Tibial nerve (tissue), 4 donors: Measurements from ENCODE around the gene RAD50. TPM values are rescaled to one million over a fixed set of nuclear protein-coding genes. Genes with fewer than 3 reads are reported as not detected.

ENCODE experiments used
- DNase-seq, 2 donors: peaks; one replicate each; pipeline ENCODE4 v3.0.0-alpha.2; 2019; ENCODE audit warnings: low spot score in 2 of 2
- H3K27ac ChIP-seq, 4 donors: fragments of 200-600 bp; sonication (generic) in 3 of 4; one replicate each; pipeline ENCODE4 v1.5.1; 2017 to 2019; ENCODE audit warnings: mild to moderate bottlenecking in 1 of 4
- H3K27me3 ChIP-seq, 2 donors: fragments of 200-600 bp; sonication (generic) in 1 of 2; one replicate each; pipeline versions ENCODE4 v1.5.1 to v1.6.0; 2017 to 2019
- H3K36me3 ChIP-seq, 3 donors: fragments of 200-600 bp; sonication (generic); one replicate each; pipeline ENCODE4 v1.5.1; 2018 to 2019
- H3K4me1 ChIP-seq, 4 donors: fragments of 200-600 bp; sonication (generic) in 3 of 4; one replicate each; pipeline ENCODE4 v1.5.1; 2017 to 2019
- H3K4me3 ChIP-seq, 4 donors: fragments of 200-600 bp; sonication (generic) in 3 of 4; one replicate each; pipeline ENCODE4 v1.5.1; 2017 to 2019; ENCODE audit warnings: mild to moderate bottlenecking in 1 of 4, moderate library complexity in 1 of 4
- H3K9me3 ChIP-seq, 4 donors: fragments of 200-600 bp; sonication (generic) in 3 of 4; one replicate each; pipeline ENCODE4 v1.5.1; 2017 to 2019
- CTCF ChIP-seq, 5 experiments: fragments of 200-600 bp in 3 of 5; fragments of 450-650 bp in 2 of 5; sonication (generic) in 3 of 5; IDR thresholded peaks; one replicate each; pipeline ENCODE4 v1.5.1; 2016 to 2019; ENCODE audit warnings: antibody characterized with exemption in 5 of 5, mild to moderate bottlenecking in 3 of 5, moderate library complexity in 2 of 5
- EP300 ChIP-seq, 2 donors: sonication (generic); formaldehyde crosslinking; IDR thresholded peaks; one replicate each; pipeline ENCODE4 v1.6.1; 2017; ENCODE audit warnings: antibody characterized with exemption in 2 of 2, mild to moderate bottlenecking in 1 of 2
- POLR2A ChIP-seq, 2 donors: fragments of 450-650 bp; IDR thresholded peaks; one replicate each; pipeline ENCODE4 v1.6.1; 2017; ENCODE audit warnings: antibody characterized with exemption in 2 of 2, mild to moderate bottlenecking in 2 of 2, moderate library complexity in 2 of 2
- WGBS, 2 donors: methylation state at CpG; one replicate each; pipeline ENCODE4 v1.1.5; 2018; 5-methylcytosine and 5-hydroxymethylcytosine counted together
- total RNA-seq, 4 donors: library from RNA; depleted of rRNA; stranded (reverse); fragments of >200 nt; gene quantifications; one replicate each; pipeline ENCODE4 v1.1.0, GENCODE V29; 2016

The RAD50 gene
- total RNA-seq, 4 donors from 2014 or later, result 36.5 to 40.5 (median 39.2) TPM

GRCh38 chr5:132658381-132659302, 101.9 kb downstream of the RAD50 start:
- 90 to 92% methylated on average over 8 to 9 of the region's 9 CpGs for WGBS, 2 donors
- Histone ChIP-seq H3K9me3 (no peaks in the 10 kb centered on the region), H3K4me3 (no peak overlapping the region), H3K4me1 (peaks cover 0 to 28% (median 14%) of the 10 kb centered on the region in 4 donors), H3K27me3 (peaks cover 0 to 32% of the 10 kb centered on the region in 2 donors), H3K36me3 (no peaks in the 10 kb centered on the region), H3K27ac (no peak overlapping the region)
- TF ChIP-seq POLR2A (IDR thresholded peaks at IDR 0.05), result no peak
- TF ChIP-seq CTCF (IDR thresholded peaks at IDR 0.05), result no peak
- TF ChIP-seq EP300 (IDR thresholded peaks at IDR 0.05), result no peak
- no peak for DNase-seq

DNA sequence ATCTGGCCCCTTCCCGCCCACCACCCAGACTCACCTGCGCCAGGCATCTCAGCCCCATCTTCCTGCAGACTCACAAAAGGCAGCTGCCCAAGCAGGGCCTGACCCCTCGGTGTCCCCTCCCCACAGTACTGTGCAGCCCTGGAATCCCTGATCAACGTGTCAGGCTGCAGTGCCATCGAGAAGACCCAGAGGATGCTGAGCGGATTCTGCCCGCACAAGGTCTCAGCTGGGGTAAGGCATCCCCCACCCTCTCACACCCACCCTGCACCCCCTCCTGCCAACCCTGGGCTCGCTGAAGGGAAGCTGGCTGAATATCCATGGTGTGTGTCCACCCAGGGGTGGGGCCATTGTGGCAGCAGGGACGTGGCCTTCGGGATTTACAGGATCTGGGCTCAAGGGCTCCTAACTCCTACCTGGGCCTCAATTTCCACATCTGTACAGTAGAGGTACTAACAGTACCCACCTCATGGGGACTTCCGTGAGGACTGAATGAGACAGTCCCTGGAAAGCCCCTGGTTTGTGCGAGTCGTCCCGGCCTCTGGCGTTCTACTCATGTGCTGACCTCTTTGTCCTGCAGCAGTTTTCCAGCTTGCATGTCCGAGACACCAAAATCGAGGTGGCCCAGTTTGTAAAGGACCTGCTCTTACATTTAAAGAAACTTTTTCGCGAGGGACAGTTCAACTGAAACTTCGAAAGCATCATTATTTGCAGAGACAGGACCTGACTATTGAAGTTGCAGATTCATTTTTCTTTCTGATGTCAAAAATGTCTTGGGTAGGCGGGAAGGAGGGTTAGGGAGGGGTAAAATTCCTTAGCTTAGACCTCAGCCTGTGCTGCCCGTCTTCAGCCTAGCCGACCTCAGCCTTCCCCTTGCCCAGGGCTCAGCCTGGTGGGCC, 103.1 kb downstream of the RAD50 start:
- 89 to 93% methylated on average over 19 to 21 of the region's 23 CpGs for WGBS, 2 donors
- Histone ChIP-seq H3K9me3 (no peaks in the 10 kb centered on the region), H3K27ac (no peak overlapping the region), H3K36me3 (no peaks in the 10 kb centered on the region), H3K27me3 (peaks cover 0 to 21% of the 10 kb centered on the region in 2 donors), H3K4me1 (peaks cover 0 to 40% (median 19%) of the 10 kb centered on the region in 4 donors), H3K4me3 (no peak overlapping the region)
- no peak for DNase-seq
- no peak for TF ChIP-seq CTCF (IDR thresholded peaks at IDR 0.05)
- no peak for TF ChIP-seq EP300 (IDR thresholded peaks at IDR 0.05)
- no peak for TF ChIP-seq POLR2A (IDR thresholded peaks at IDR 0.05)

DNA sequence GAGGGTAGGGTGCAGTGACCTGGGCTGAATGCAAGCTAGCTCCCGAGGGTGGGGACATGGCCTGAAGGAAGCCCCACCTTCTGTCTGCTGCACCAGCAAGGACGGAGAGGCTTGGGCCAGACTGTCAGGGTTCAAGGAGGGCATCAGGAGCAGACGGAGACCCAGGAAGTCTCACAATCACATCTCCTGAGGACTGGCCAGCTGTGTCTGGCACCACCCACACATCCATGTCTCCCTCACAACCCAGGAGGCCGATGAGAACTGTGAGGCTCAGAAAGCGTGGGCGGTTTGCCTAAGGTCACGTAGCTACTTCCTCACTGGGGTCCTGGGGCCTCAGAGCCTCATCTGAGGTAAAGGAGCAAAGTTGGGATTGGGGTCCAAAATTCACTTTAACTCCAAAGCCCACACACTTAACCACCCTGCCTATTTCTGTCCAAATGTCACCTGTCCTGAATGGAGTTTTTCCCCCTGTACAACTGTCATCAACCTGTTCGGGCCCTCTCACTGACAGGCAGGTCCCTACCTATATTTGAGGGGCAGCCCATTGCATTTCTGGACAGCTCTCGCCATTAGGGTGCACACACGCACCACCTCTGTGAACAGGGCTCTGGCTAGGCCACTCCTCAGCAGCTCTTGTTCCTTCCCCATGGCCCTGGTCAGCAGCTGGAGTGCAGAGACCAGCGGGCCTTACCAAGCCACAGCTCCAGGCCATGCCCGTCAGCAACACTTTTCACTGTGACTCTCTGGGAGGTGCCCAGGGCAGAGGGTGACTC, 104.6 kb downstream of the RAD50 start:
- WGBS, 2 donors, result 72 to 78% methylated on average over 12 of the region's 12 CpGs
- Histone ChIP-seq H3K36me3 (no peaks in the 10 kb centered on the region), H3K27ac (no peak overlapping the region), H3K4me3 (no peak overlapping the region), H3K4me1 (peaks cover 0 to 31% (median 12%) of the 10 kb centered on the region in 4 donors), H3K27me3 (peaks cover 0 to 7% of the 10 kb centered on the region in 2 donors), H3K9me3 (no peaks in the 10 kb centered on the region)
- TF ChIP-seq POLR2A (IDR thresholded peaks at IDR 0.05) (no peak), EP300 (IDR thresholded peaks at IDR 0.05) (no peak), CTCF (IDR thresholded peaks at IDR 0.05) (no peak)
- no peak for DNase-seq

- no peak overlapping the region for H3K27ac ChIP-seq
- WGBS, 2 donors, result 95% methylated on average over 9 of the region's 9 CpGs
- no peaks in the 10 kb centered on the region for H3K36me3 ChIP-seq
- H3K4me1 ChIP-seq, result peaks cover 0 to 25% (median 8%) of the 10 kb centered on the region in 4 donors
- no peak for DNase-seq
- H3K9me3 ChIP-seq, result no peaks in the 10 kb centered on the region
- H3K27me3 ChIP-seq, result peaks cover 0 to 1% of the 10 kb centered on the region in 2 donors
- no peak overlapping the region for H3K4me3 ChIP-seq
- no peak for TF ChIP-seq EP300 (IDR thresholded peaks at IDR 0.05)
- TF ChIP-seq CTCF (IDR thresholded peaks at IDR 0.05), result no peak
- no peak for TF ChIP-seq POLR2A (IDR thresholded peaks at IDR 0.05)
These were observed 105.2 kb downstream of the RAD50 start for GRCh38 chr5:132662004-132662401.
